Neural cell (in vitro differentiated cells): Measurements from ENCODE around the gene MAPK8IP2. TPM values are rescaled to one million over a fixed set of nuclear protein-coding genes. Genes with fewer than 3 reads are reported as not detected.

Experiments
- H2AFZ ChIP-seq: fragments of 200-600, 300-800 bp; sonication (generic), shearing (Covaris generic); 2 replicates; pipeline ENCODE4 v1.6.0; 2014; ENCODE audit warnings: low read depth, mild to moderate bottlenecking, antibody characterized with exemption, low read length, moderate library complexity
- H3F3A ChIP-seq: fragments of 200-600 bp; shearing (Covaris generic); 2 replicates; pipeline ENCODE4 v1.6.1; 2016; ENCODE audit warnings: mild to moderate bottlenecking, moderate library complexity, mixed read lengths, antibody characterized with exemption, low read length; ENCODE audit not compliant: insufficient read depth, poor library complexity, severe bottlenecking
- H3K27ac ChIP-seq: fragments of 200-600, 300-800 bp; sonication (generic), shearing (Covaris generic); 2 replicates; pipeline ENCODE4 v1.5.1; 2014; ENCODE audit warnings: mild to moderate bottlenecking, low read length, moderate library complexity
- H3K27me3 ChIP-seq: fragments of 300-800, 200-600 bp; sonication (generic), shearing (Covaris generic); 2 replicates; pipeline ENCODE4 v1.6.0; 2014; ENCODE audit warnings: mild to moderate bottlenecking, low read depth, low read length, moderate library complexity; ENCODE audit not compliant: insufficient read depth
- H3K36me3 ChIP-seq: fragments of 300-800, 200-600 bp; sonication (generic), shearing (Covaris generic); 2 replicates; pipeline ENCODE4 v1.5.1; 2014; ENCODE audit warnings: mild to moderate bottlenecking, antibody characterized with exemption, low read length, moderate library complexity; ENCODE audit not compliant: insufficient read depth
- H3K4me2 ChIP-seq: fragments of 300-800, 200-600 bp; sonication (generic), shearing (Covaris generic); 2 replicates; pipeline ENCODE4 v1.6.0; 2014; ENCODE audit warnings: mild to moderate bottlenecking, low read length
- H3K4me3 ChIP-seq: fragments of 300-800, 200-600 bp; sonication (generic), shearing (Covaris generic); 2 replicates; pipeline ENCODE4 v1.5.1; 2014; ENCODE audit warnings: mild to moderate bottlenecking, low read length, moderate library complexity
- H3K79me2 ChIP-seq: fragments of 200-600 bp; shearing (Covaris generic); replicated peaks from 2 replicates; pipeline ENCODE4 v1.6.0; 2014; ENCODE audit warnings: mild to moderate bottlenecking, low read length, moderate library complexity; ENCODE audit not compliant: insufficient read depth
- H3K9ac ChIP-seq: fragments of 300-800, 200-600 bp; sonication (generic), shearing (Covaris generic); 2 replicates; pipeline ENCODE4 v1.6.1; 2016; ENCODE audit warnings: mild to moderate bottlenecking, low read length, mixed read lengths
- H3K9me2 ChIP-seq: fragments of 200-600 bp; shearing (Covaris generic); 2 replicates; pipeline ENCODE4 v1.6.1; 2016; ENCODE audit warnings: mild to moderate bottlenecking, low read length, mixed read lengths; ENCODE audit not compliant: insufficient read depth
- H3K9me3 ChIP-seq: fragments of 200-600, 300-800 bp; sonication (generic), shearing (Covaris generic); 2 replicates; pipeline ENCODE4 v1.6.1; 2016; ENCODE audit warnings: mild to moderate bottlenecking, mixed run types, low read length, moderate library complexity, mixed read lengths
- H4K20me1 ChIP-seq: fragments of 200-600 bp; shearing (Covaris generic); 2 replicates; pipeline ENCODE4 v1.6.1; 2016; ENCODE audit warnings: mild to moderate bottlenecking, mixed run types; ENCODE audit not compliant: insufficient read depth
- EP300 ChIP-seq: fragments of 450-650 bp; conservative IDR thresholded peaks from 2 replicates; pipeline ENCODE4 v1.6.1; 2014; ENCODE audit warnings: antibody characterized with exemption, mild to moderate bottlenecking, moderate library complexity; ENCODE audit not compliant: poor library complexity, severe bottlenecking
- EZH2 ChIP-seq: fragments of 200-600, 300-800 bp; shearing (Covaris generic), sonication (generic); IDR thresholded peaks from 2 replicates; pipeline ENCODE4 v1.6.1; 2014; ENCODE audit warnings: antibody characterized with exemption, low read length, borderline replicate concordance, mild to moderate bottlenecking; ENCODE audit not compliant: insufficient read depth, poor library complexity, severe bottlenecking
- MXI1 ChIP-seq: fragments of 450-650 bp; conservative IDR thresholded peaks from 2 replicates; pipeline ENCODE4 v1.6.1; 2014; ENCODE audit warnings: antibody characterized with exemption, mild to moderate bottlenecking; ENCODE audit not compliant: poor library complexity, severe bottlenecking
- POLR2AphosphoS5 ChIP-seq: IDR thresholded peaks from 2 replicates; pipeline ENCODE4 v1.6.1; 2012
- RAD21 ChIP-seq: fragments of 450-650 bp; conservative IDR thresholded peaks from 2 replicates; pipeline ENCODE4 v1.6.1; 2014; ENCODE audit warnings: antibody characterized with exemption, mild to moderate bottlenecking, moderate library complexity
- SMC3 ChIP-seq: fragments of 450-650 bp; conservative IDR thresholded peaks from 2 replicates; pipeline ENCODE4 v1.6.1; 2014; ENCODE audit warnings: antibody characterized with exemption, mild to moderate bottlenecking, moderate library complexity; ENCODE audit not compliant: poor library complexity
- TAF1 ChIP-seq: IDR thresholded peaks from 2 replicates; pipeline ENCODE4 v1.6.1; 2012; ENCODE audit warnings: low read depth
- polyA plus RNA-seq: library from polyadenylated mRNA; depleted of rRNA; stranded (reverse); fragments of >200 nt; gene quantifications from 2 replicates; pipeline ENCODE4 v1.2.3, GENCODE V29; 2014
- TF ChIP-seq, protein P1 (sequence below): IDR thresholded peaks from 2 replicates; pipeline ENCODE4 v1.6.1; 2012; ENCODE audit warnings: borderline replicate concordance
- TF ChIP-seq, protein P2 (sequence below): fragments of 450-650 bp; IDR thresholded peaks from 2 replicates; pipeline ENCODE4 v1.5.1; 2014; ENCODE audit warnings: antibody characterized with exemption, mild to moderate bottlenecking, moderate library complexity; ENCODE audit not compliant: poor library complexity, severe bottlenecking

Gene MAPK8IP2
- polyA plus RNA-seq, 1 donor from 2014 or later, result 48.0 TPM

DNA sequence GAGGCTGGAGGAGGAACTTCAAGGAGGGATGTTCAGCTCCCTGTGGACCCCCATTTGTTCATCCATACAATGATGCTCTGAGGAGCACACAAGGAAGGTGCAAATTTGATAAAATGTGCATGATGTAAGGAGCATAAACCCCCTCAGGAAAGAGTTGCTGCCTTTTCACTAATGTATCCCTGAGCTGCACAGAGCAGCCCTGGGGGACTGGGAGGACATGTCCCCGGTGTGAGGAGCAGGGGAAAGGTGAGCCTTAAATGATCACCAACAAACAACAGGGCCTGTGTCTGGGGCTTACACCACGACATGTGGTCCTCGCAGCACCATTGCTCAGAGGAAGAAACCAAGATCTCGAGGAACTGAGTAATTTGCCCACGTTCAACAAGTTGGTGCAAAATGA, 3.5 kb upstream of the MAPK8IP2 start:
- no peaks in the 10 kb centered on the region for H3K9me2 ChIP-seq
- no peaks in the 10 kb centered on the region for H3F3A ChIP-seq
- H3K4me2 ChIP-seq, result no peak overlapping the region
- H3K9me3 ChIP-seq, result no peaks in the 10 kb centered on the region
- H3K27ac ChIP-seq, result no peak overlapping the region
- H4K20me1 ChIP-seq, result no peaks in the 10 kb centered on the region
- H2AFZ ChIP-seq, result no peak overlapping the region
- H3K79me2 ChIP-seq, result no peaks in the 10 kb centered on the region
- TF ChIP-seq RAD21 (no peak), TAF1 (no peak), EP300 (no peak), SMC3 (no peak)
- H3K9ac ChIP-seq, result no peak overlapping the region
- H3K36me3 ChIP-seq, result no peaks in the 10 kb centered on the region
- no peak overlapping the region for H3K4me3 ChIP-seq
- no peaks in the 10 kb centered on the region for H3K27me3 ChIP-seq

DNA sequence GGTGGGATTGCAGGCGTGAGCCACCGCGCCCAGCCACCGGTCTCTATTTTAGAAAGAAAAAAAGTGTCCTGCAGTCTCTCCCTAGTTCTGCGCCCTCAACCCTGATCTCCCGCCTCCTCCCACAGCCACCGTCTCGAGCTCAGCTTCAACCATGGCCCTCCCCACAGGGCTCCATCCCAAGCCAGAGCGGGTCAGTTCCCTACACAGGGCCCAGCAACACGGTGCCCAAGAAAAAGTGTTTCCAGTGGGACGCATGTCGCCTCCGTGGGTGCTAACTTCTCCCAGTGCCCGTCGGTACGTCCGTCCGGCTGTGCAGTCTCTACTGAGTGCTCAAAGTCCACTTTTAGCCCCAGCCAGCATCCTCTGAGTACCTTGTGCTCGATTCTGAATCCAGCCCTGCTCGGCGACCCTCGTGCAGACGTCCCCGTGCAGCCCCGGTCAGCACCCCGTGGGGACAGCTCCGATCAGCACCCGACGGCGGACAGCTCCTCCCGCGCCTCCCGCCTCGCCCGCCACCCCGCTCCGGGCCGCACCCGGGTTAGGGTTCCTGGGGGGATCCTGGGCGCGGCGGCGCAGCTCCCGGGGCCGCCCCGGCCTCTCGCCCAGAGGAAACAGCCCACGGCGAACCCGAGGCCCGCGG, 657 bp upstream of the MAPK8IP2 start:
- H2AFZ ChIP-seq, result peak overlapping the region; percentile 40
- no peaks in the 10 kb centered on the region for H3F3A ChIP-seq
- TF ChIP-seq RAD21 (no peak), MXI1 (peak; percentile 45)
- TF ChIP-seq, protein P1, sequence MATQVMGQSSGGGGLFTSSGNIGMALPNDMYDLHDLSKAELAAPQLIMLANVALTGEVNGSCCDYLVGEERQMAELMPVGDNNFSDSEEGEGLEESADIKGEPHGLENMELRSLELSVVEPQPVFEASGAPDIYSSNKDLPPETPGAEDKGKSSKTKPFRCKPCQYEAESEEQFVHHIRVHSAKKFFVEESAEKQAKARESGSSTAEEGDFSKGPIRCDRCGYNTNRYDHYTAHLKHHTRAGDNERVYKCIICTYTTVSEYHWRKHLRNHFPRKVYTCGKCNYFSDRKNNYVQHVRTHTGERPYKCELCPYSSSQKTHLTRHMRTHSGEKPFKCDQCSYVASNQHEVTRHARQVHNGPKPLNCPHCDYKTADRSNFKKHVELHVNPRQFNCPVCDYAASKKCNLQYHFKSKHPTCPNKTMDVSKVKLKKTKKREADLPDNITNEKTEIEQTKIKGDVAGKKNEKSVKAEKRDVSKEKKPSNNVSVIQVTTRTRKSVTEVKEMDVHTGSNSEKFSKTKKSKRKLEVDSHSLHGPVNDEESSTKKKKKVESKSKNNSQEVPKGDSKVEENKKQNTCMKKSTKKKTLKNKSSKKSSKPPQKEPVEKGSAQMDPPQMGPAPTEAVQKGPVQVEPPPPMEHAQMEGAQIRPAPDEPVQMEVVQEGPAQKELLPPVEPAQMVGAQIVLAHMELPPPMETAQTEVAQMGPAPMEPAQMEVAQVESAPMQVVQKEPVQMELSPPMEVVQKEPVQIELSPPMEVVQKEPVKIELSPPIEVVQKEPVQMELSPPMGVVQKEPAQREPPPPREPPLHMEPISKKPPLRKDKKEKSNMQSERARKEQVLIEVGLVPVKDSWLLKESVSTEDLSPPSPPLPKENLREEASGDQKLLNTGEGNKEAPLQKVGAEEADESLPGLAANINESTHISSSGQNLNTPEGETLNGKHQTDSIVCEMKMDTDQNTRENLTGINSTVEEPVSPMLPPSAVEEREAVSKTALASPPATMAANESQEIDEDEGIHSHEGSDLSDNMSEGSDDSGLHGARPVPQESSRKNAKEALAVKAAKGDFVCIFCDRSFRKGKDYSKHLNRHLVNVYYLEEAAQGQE, result peak; percentile 94
- no peaks in the 10 kb centered on the region for H4K20me1 ChIP-seq
- H3K36me3 ChIP-seq, result no peaks in the 10 kb centered on the region
- no peaks in the 10 kb centered on the region for H3K27me3 ChIP-seq
- peak overlapping the region; percentile 81 for H3K4me3 ChIP-seq
- H3K9me3 ChIP-seq, result no peaks in the 10 kb centered on the region
- no peaks in the 10 kb centered on the region for H3K79me2 ChIP-seq
- H3K4me2 ChIP-seq, result peak overlapping the region; percentile 78
- H3K27ac ChIP-seq, result no peak overlapping the region
- H3K9me2 ChIP-seq, result no peaks in the 10 kb centered on the region
- peak overlapping the region; percentile 69 for H3K9ac ChIP-seq

DNA sequence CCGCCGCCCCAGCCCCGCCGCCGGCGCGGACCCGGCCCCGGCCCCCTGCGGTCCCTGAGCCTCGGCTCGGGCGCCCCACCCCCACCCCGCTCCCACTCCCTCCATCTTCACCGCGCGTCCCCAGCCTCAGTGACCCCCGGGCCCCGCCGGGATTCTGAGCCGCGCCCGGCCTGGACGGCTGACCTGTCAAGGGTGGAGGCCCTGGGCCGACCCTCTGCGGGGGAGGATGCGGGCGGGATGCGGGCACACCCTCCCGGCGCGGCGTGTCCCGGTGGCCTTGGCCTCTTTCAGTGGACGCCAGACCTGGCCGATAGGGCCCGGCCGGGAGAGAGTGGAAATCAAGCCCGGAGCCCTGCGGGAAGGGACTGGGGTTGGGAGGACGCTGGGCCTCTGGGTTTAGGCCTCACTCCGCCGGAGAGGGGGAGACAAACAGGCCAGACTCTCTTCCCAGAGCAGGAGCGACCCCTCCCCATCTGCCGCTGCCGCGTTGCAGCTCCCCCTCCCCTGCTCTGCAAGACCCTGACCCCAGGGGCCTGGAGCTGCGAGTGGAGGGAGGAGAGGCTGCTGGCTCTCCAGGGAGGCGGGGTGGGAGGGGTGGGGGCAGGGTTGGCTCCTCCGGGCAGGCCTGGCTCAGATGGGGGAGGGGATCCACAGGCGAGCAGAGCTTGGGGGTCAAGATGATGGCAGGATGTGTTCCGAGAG, 525 bp downstream of the MAPK8IP2 start:
- H3K27ac ChIP-seq, result peak overlapping the region; percentile 73
- peak overlapping the region; percentile 51 for H2AFZ ChIP-seq
- H4K20me1 ChIP-seq, result no peaks in the 10 kb centered on the region
- H3K36me3 ChIP-seq, result no peaks in the 10 kb centered on the region
- no peaks in the 10 kb centered on the region for H3K27me3 ChIP-seq
- H3K9me3 ChIP-seq, result no peaks in the 10 kb centered on the region
- peak overlapping the region; percentile 93 for H3K4me3 ChIP-seq
- no peaks in the 10 kb centered on the region for H3K9me2 ChIP-seq
- H3F3A ChIP-seq, result no peaks in the 10 kb centered on the region
- H3K79me2 ChIP-seq, result no peaks in the 10 kb centered on the region
- H3K9ac ChIP-seq, result peak overlapping the region; percentile 89
- TF ChIP-seq EZH2 (no peak), EP300 (no peak), SMC3 (no peak), MXI1 (no peak), TAF1 (no peak), RAD21 (no peak), POLR2AphosphoS5 (no peak)
- TF ChIP-seq, protein P1, result no peak
- TF ChIP-seq, protein P2, sequence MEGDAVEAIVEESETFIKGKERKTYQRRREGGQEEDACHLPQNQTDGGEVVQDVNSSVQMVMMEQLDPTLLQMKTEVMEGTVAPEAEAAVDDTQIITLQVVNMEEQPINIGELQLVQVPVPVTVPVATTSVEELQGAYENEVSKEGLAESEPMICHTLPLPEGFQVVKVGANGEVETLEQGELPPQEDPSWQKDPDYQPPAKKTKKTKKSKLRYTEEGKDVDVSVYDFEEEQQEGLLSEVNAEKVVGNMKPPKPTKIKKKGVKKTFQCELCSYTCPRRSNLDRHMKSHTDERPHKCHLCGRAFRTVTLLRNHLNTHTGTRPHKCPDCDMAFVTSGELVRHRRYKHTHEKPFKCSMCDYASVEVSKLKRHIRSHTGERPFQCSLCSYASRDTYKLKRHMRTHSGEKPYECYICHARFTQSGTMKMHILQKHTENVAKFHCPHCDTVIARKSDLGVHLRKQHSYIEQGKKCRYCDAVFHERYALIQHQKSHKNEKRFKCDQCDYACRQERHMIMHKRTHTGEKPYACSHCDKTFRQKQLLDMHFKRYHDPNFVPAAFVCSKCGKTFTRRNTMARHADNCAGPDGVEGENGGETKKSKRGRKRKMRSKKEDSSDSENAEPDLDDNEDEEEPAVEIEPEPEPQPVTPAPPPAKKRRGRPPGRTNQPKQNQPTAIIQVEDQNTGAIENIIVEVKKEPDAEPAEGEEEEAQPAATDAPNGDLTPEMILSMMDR, result no peak
- H3K4me2 ChIP-seq, result peak overlapping the region; percentile 59
